Measurements from ENCODE around the gene WDR37.

Gene WDR37

DNA sequence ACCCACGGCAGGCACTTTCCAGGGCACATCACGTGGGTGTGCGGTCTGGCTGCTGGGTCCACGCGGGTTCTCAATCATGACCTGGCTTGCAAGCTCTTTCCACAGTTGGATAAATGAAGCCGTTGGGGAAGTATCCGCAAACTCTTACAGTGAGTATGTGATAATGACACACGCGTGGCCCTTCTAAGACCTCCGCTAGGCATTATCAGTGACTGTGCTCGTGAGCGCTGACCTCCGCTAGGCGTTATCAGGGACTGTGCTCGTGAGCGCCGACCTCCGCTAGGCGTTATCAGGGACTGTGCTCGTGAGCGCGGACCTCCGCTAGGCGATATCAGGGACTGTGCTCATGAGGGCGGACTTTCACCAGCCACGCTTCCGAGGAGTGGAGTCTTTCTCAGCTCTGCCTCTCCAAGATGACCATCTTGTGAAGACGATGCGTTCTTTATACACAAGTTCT, 107.0 kb downstream of the WDR37 start:
- CTCF ChIA-PET: no interaction called here
- POLR2A ChIA-PET (ENCODE audit: low non-redundant PET): no interaction called here
- no peak overlapping the region for H3K27ac ChIP-seq
- DNase-seq (ENCODE audit: low spot score): no peak
- TF ChIP-seq, protein P1, sequence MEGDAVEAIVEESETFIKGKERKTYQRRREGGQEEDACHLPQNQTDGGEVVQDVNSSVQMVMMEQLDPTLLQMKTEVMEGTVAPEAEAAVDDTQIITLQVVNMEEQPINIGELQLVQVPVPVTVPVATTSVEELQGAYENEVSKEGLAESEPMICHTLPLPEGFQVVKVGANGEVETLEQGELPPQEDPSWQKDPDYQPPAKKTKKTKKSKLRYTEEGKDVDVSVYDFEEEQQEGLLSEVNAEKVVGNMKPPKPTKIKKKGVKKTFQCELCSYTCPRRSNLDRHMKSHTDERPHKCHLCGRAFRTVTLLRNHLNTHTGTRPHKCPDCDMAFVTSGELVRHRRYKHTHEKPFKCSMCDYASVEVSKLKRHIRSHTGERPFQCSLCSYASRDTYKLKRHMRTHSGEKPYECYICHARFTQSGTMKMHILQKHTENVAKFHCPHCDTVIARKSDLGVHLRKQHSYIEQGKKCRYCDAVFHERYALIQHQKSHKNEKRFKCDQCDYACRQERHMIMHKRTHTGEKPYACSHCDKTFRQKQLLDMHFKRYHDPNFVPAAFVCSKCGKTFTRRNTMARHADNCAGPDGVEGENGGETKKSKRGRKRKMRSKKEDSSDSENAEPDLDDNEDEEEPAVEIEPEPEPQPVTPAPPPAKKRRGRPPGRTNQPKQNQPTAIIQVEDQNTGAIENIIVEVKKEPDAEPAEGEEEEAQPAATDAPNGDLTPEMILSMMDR (conservative IDR thresholded peaks at IDR 0.05; ENCODE audit: low read depth): no peak

GRCh38 chr10:1163831-1164230, 107.6 kb downstream of the WDR37 start:
- CTCF ChIA-PET: interaction anchor here (0.7 kb wide), 1 partner anchor 27 kb away, joined by 3 read pairs; no protein-coding TSS in a partner anchor
- TF ChIP-seq, protein P1 (conservative IDR thresholded peaks at IDR 0.05; ENCODE audit: low read depth): no peak
- no peak overlapping the region for H3K27ac ChIP-seq
- DNase-seq (ENCODE audit: low spot score): no peak
- POLR2A ChIA-PET (ENCODE audit: low non-redundant PET): no interaction called here

DNA sequence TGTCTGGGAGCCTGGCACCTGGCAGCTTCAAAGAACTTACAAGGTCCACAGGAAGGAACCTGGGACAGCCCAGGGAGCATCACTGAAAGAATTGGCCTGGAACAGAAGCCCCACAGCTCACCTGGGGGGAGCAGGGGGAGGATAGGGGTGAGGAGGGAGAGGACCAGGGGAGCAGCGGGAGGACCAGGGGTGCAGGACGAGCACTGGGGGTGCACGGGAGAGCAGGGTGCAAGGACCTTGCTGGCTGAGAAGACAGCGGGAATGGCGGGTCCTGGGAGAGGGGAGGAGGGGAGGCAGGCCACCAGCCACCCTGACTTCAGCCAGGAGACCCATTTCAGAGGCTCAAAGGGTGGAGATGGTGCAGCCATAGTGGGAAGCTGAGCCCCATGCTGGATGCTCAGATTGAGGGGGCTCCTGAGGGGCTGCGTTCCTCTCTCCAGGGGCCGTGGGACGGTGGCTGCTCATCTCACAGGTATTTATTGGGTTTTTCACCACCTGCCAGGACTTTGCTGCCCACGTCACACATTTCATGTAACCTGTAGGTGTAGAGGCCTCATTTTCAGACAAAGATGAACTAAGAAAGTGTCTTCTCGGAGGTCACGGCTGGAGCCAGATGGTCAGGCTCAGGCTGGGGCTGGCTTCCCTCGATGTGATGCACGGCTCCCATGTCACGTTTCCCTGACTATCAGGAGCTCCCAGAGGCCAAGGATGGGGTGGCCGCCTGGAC, 110.1 kb downstream of the WDR37 start:
- DNase-seq (ENCODE audit: low spot score): no peak
- ChIA-PET POLR2A (ENCODE audit: low non-redundant PET) (no interaction called here), CTCF (no interaction called here)
- TF ChIP-seq, protein P1 (conservative IDR thresholded peaks at IDR 0.05; ENCODE audit: low read depth): no peak
- H3K27ac ChIP-seq: no peak overlapping the region

GRCh38 chr10:1166828-1167275, 110.7 kb downstream of the WDR37 start:
- CTCF ChIA-PET: no interaction called here
- POLR2A ChIA-PET (ENCODE audit: low non-redundant PET): no interaction called here
- no peak overlapping the region for H3K27ac ChIP-seq
- TF ChIP-seq, protein P1 (conservative IDR thresholded peaks at IDR 0.05; ENCODE audit: low read depth): no peak
- DNase-seq (ENCODE audit: low spot score): no peak

- TF ChIP-seq, protein P1 (conservative IDR thresholded peaks at IDR 0.05; ENCODE audit: low read depth): no peak
- no peak overlapping the region for H3K27ac ChIP-seq
- CTCF ChIA-PET: no interaction called here
- POLR2A ChIA-PET (ENCODE audit: low non-redundant PET): no interaction called here
- no peak for DNase-seq (ENCODE audit: low spot score)
Measured at GRCh38 chr10:1168763-1169162, 112.6 kb downstream of the WDR37 start.

GRCh38 chr10:1169186-1169885, 113.2 kb downstream of the WDR37 start:
- CTCF ChIA-PET: no interaction called here
- TF ChIP-seq, protein P1 (conservative IDR thresholded peaks at IDR 0.05; ENCODE audit: low read depth): no peak
- H3K27ac ChIP-seq: no peak overlapping the region
- POLR2A ChIA-PET (ENCODE audit: low non-redundant PET): no interaction called here
- DNase-seq (ENCODE audit: low spot score): no peak

Measured in RWPE1 (cell line).